Measurements from ENCODE around the gene PAEP. TPM values are rescaled to one million over a fixed set of nuclear protein-coding genes. Genes with fewer than 3 reads are reported as not detected.
"Not testable (repeated sequence)": the region's sequence is repeated elsewhere in the genome, so short reads cannot be mapped to it uniquely, and the experiment has no call there.

The PAEP gene
- total RNA-seq, 2 experiments from 2014 or later = not detected

DNA sequence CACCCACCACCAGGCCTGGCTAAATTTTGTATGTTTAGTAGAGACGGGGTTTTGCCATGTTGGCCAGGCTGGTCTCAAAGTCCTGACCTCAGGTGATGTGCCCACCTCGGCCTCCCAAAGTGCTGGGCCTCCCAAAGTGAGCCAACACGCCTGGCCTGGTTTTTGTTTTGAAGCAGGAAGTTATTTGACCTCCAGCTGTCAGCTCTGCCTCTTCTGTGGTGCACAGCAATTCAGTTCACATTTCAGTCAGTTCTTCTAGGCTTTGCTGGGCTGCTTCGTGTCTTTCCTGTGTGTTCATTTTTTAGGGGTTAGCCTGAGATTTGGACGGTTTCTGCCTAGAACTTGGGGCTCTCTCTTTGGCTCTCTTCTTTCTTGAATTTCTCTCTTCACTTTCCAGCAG, 31.4 kb upstream of the PAEP start:
- H3K27me3 Mint-ChIP-seq (ENCODE audit: low read depth) = peaks cover 6% of the 10 kb centered on the region
- no peaks in the 10 kb centered on the region for H3K4me1 Mint-ChIP-seq (ENCODE audit: low read depth)
- DNase-seq (no peak), ATAC-seq (no peak)
- ChIA-PET POLR2A (interaction anchor here (0.8 kb wide), 1 partner anchor 174 kb away, joined by 3 read pairs; no protein-coding TSS in a partner anchor), CTCF (interaction anchor here (1.0 kb wide), 1 partner anchor 18 kb away, joined by 3 read pairs; no protein-coding TSS in a partner anchor)
- H3K36me3 Mint-ChIP-seq (ENCODE audit: low read depth) = no peaks in the 10 kb centered on the region
- no peak overlapping the region for H3K4me3 Mint-ChIP-seq
- no peak overlapping the region for H3K27ac Mint-ChIP-seq
- H3K9me3 Mint-ChIP-seq (ENCODE audit: insufficient read depth) = no peaks in the 10 kb centered on the region

DNA sequence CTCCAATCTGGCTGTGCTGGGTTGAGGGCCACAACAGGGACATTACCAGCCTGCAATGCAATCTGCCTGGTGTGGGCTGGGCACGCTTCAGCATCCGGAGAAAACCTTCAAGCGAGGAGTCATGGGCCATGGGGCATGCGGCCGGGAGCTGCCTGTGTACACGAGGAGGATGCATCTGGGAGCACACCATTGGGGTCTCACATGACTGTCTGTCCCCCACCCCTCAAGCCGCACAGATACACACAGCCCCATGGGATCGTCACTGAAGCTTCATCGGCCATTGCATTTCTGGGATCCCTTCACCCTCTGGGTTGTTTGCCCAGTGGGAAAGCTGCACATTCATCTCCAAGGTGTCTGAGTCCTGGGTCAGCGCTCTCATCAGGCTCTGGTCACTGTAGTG, 30.5 kb upstream of the PAEP start:
- ATAC-seq (no peak), DNase-seq (no peak)
- Mint-ChIP-seq H3K36me3 (ENCODE audit: low read depth) (no peaks in the 10 kb centered on the region), H3K27me3 (ENCODE audit: low read depth) (peaks cover 6% of the 10 kb centered on the region), H3K9me3 (ENCODE audit: insufficient read depth) (no peaks in the 10 kb centered on the region), H3K27ac (no peak overlapping the region), H3K4me3 (no peak overlapping the region), H3K4me1 (ENCODE audit: low read depth) (no peaks in the 10 kb centered on the region)
- ChIA-PET CTCF (no interaction called here), POLR2A (no interaction called here)

DNA sequence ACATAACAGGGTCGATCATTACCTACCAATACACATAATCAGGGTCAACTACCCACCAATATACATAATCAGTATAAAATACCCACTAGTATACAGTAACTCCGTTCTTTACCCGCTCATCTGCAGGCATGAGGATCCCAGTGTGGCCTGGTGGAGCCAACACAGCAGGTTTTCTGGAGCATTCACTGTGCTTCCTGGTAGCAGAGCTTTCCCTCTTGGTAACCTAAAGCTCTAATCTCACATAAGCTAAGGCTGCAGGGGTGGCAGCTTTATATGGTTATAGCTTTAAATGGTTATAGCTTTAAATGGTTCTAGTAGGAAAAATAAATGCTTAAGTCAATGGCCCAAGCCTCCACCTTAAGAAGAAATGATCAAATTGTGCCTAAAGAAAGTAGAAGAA, 28.4 kb upstream of the PAEP start:
- no peak for DNase-seq
- Mint-ChIP-seq H3K4me3 (no peak overlapping the region), H3K27ac (no peak overlapping the region), H3K4me1 (ENCODE audit: low read depth) (no peaks in the 10 kb centered on the region), H3K27me3 (ENCODE audit: low read depth) (peaks cover 8% of the 10 kb centered on the region), H3K9me3 (ENCODE audit: insufficient read depth) (no peaks in the 10 kb centered on the region), H3K36me3 (ENCODE audit: low read depth) (no peaks in the 10 kb centered on the region)
- no peak for ATAC-seq
- ChIA-PET POLR2A (no interaction called here), CTCF (no interaction called here)

DNA sequence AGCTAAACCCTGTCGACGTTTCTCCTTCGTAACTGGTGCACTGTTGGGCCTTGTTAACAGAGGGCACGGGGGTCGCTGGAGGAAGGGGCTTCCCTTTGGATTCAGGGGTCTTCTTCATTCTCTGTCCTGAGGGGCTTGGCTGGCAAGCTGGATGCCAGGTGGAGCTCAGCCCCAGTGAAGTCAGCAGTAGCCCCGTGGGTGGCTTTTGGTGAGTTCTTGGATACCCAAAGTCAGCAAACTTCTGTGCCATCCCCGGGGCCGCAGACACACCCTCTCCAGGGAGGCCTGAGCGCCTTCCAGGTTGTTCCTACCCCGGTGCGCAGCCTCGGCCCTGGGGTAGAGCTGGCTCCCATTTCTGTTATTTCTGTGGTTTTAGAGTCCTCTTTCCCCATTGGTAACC, 27.9 kb upstream of the PAEP start:
- Mint-ChIP-seq H3K27ac (no peak overlapping the region), H3K27me3 (ENCODE audit: low read depth) (peaks cover 8% of the 10 kb centered on the region), H3K36me3 (ENCODE audit: low read depth) (no peaks in the 10 kb centered on the region), H3K4me3 (no peak overlapping the region), H3K9me3 (ENCODE audit: insufficient read depth) (no peaks in the 10 kb centered on the region), H3K4me1 (ENCODE audit: low read depth) (no peaks in the 10 kb centered on the region)
- no peak for ATAC-seq
- POLR2A ChIA-PET = no interaction called here
- DNase-seq = no peak
- CTCF ChIA-PET = no interaction called here

DNA sequence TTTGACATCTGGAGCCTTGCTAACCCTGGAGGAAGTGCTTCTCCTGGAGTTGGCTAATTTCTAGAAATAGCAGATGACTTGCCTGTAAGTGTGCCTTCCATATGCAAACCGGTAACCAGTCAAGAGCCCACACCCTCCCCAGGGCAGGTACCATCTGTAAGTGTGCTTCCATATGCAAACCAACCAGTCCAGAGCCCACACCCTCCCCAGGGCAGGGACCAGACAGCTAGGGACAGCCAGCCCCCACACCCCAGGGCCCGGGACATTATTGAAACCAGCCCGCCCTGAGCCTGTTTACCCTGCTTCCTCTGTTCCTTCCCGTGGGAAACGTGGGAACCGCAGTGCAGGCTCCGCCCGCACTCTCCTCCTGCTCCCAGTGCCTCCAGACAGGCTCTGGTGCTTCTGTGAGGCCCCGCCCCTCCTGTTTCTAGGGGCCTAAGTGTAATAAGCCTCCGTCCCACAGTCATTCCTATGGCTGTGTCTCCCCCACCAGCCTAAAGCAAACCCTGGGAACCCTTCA, 27.3 kb upstream of the PAEP start:
- H3K9me3 Mint-ChIP-seq (ENCODE audit: insufficient read depth); H3K4me1 Mint-ChIP-seq (ENCODE audit: low read depth); ATAC-seq; H3K36me3 Mint-ChIP-seq (ENCODE audit: low read depth); CTCF ChIA-PET; H3K27me3 Mint-ChIP-seq (ENCODE audit: low read depth); H3K4me3 Mint-ChIP-seq; H3K27ac Mint-ChIP-seq; DNase-seq; POLR2A ChIA-PET: not testable (repeated sequence)

DNA sequence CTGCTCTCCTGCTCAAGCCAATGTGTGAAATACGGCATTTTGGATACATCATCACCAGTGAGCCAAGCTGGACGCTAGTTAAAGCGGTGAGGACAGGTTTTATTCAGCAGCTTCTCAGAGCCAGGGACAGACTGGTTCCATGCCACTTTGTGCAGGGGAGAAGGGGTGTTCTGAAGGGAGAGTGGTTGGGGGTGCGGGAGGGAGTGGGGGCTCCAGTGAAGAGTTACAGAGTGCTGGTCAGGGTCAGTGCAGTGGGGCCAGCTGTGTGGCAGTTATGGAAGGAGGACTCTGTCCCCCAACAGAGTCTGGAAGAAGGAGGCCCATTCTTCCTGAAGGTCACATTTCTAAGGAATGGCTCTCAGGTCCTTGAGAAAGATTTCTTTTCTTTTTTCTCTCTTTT, 26.7 kb upstream of the PAEP start:
- H3K27ac Mint-ChIP-seq; DNase-seq; H3K27me3 Mint-ChIP-seq (ENCODE audit: low read depth); H3K9me3 Mint-ChIP-seq (ENCODE audit: insufficient read depth); H3K36me3 Mint-ChIP-seq (ENCODE audit: low read depth); POLR2A ChIA-PET; H3K4me3 Mint-ChIP-seq; CTCF ChIA-PET; H3K4me1 Mint-ChIP-seq (ENCODE audit: low read depth); ATAC-seq: not testable (repeated sequence)

DNA sequence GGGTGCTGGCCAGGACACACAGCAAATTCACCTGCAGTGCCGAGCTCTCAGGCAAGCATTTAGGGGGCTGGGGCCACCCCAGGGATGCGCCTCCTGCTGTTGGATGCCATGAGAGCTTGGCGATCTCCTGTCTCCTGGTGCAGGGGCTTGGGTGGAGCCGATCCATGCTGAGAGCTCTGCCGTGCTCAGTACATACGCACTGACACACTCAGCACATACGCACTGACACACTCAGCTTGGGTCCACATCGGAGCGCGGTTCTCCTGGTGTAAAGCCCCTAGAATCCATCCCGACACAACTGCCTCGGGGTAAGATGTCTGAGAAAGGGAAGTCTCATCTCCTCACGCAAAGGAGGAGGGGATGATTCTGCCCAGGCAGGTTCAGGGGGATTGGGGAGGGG, 25.9 kb upstream of the PAEP start:
- CTCF ChIA-PET; DNase-seq; H3K36me3 Mint-ChIP-seq (ENCODE audit: low read depth); H3K27ac Mint-ChIP-seq; H3K9me3 Mint-ChIP-seq (ENCODE audit: insufficient read depth); POLR2A ChIA-PET; H3K27me3 Mint-ChIP-seq (ENCODE audit: low read depth); H3K4me3 Mint-ChIP-seq; H3K4me1 Mint-ChIP-seq (ENCODE audit: low read depth); ATAC-seq: not testable (repeated sequence)

DNA sequence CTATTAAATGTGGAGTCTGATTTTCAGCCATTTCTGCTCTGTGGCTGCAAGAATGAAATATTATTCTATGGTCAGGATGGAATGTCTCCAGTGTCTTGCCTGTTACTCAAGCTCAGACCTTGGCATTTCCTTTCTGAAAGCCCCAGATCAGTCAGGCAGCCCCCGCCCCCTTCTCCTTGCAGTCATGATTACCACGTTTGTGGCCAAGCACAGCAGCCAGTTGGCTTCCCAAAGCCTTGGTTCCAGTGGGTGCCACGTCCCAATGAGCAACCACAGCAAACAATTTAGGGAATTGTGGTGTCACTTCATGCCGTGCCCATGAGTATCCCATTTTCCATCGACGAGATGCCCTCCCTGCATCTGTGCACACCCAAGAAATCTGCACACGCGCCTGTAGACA, 25.3 kb upstream of the PAEP start:
- POLR2A ChIA-PET = no interaction called here
- Mint-ChIP-seq H3K4me3 (no peak overlapping the region), H3K4me1 (ENCODE audit: low read depth) (no peaks in the 10 kb centered on the region), H3K36me3 (ENCODE audit: low read depth) (no peaks in the 10 kb centered on the region), H3K27ac (no peak overlapping the region), H3K27me3 (ENCODE audit: low read depth) (peaks cover 10% of the 10 kb centered on the region), H3K9me3 (ENCODE audit: insufficient read depth) (no peaks in the 10 kb centered on the region)
- DNase-seq (no peak), ATAC-seq (no peak)
- CTCF ChIA-PET = no interaction called here

DNA sequence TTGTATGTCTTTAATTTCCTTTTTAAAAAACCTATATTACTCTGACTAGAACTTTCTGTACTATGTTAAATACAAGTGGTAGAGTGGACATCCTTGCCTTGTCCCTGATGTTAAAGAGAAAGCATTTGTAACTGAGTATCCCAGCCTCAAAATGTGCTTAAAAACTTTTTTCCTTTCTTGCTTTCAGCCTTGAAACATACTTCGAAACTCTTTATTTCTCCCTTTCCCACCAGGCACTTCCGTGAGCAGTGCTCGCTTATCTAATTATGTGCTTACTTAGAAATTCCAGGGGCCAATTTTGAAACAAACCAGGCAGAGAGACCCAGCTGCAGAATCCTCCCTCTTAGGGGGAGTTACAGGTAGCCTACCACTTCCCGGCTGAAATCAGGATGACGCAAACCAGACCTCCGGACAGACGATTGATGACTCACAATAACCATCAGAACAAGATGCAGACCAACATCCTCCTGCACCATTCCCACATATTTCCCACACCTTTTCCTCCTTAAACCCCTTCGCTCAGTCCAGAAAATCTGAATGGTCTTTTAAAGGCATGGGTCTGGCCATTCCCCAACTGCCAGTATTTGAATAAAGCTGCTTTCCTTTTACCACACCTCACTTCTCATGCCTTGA, 18.2 kb upstream of the PAEP start:
- CTCF ChIA-PET; H3K36me3 Mint-ChIP-seq (ENCODE audit: low read depth); H3K9me3 Mint-ChIP-seq (ENCODE audit: insufficient read depth); H3K27me3 Mint-ChIP-seq (ENCODE audit: low read depth); ATAC-seq; H3K4me1 Mint-ChIP-seq (ENCODE audit: low read depth); DNase-seq; POLR2A ChIA-PET; H3K4me3 Mint-ChIP-seq; H3K27ac Mint-ChIP-seq: not testable (repeated sequence)

DNA sequence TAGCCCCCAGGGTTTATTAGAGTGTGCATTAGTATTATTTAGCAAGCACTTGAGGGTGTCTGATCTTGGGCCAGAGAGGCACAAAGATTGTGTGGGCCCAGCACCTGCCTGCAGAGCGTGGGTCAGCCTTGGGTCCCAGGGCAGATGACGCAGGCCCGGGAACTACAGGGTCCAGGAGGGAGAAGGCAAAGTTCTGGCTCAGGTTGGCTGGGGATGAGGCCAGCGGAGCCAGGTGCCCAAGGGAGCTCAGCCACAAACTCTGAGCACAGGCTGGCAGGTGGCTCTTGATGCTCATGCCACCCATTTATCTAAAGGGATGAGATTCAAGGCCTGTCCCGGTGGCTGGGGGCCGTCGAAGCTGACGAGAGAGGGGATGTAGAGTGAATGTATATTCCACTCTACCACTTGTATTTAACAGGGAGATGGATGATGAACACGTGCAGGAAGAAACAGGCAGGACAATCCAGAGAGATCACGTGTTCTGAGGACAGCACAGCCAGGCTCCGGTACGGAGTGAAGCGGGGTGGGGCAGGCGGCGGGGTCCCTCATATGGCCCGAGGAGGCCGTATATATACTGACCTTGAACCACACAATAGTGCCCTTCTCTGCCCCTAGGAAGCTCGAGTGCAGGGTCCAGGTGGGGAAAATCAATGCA, 16.4 kb upstream of the PAEP start:
- DNase-seq (no peak), ATAC-seq (no peak)
- no peak overlapping the region for H3K27ac Mint-ChIP-seq
- H3K4me3 Mint-ChIP-seq = no peak overlapping the region
- peaks cover 9% of the 10 kb centered on the region for H3K27me3 Mint-ChIP-seq (ENCODE audit: low read depth)
- ChIA-PET CTCF (no interaction called here), POLR2A (no interaction called here)
- H3K4me1 Mint-ChIP-seq (ENCODE audit: low read depth) = no peaks in the 10 kb centered on the region
- no peaks in the 10 kb centered on the region for H3K36me3 Mint-ChIP-seq (ENCODE audit: low read depth)
- H3K9me3 Mint-ChIP-seq (ENCODE audit: insufficient read depth) = no peaks in the 10 kb centered on the region

DNA sequence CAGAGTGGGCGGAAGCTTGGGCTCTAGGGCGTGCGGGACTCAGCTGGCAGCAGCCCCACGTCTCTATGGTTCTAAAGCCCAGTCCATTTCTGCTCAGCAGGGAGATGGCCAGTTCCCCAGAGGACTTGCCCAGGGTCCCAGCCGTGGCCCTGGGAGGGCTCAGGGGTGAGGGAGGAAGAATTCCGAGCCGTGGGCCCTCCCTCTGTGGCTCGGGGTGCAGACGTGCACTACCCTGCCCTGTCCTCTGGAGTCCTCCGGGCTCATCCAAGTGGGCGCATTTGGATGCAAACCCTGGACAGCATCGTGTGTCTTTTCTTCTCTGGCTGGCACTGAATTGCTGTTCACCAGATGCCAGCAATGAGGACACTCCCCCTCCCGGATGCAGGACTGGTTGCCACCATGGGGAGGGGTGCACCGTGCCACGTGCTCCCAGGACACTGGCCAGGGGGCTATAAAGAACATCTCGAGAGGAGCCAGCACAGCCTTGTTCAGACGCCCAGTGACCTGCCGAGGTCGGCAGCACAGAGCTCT, 15.8 kb upstream of the PAEP start, which contains the start of gene OBP2A:
TSS of gene OBP2A (plus strand) at position 481 of the 531 bp plus-strand sequence. CDS start 55 bp downstream, outside the sequence.
- H3K4me1 Mint-ChIP-seq (ENCODE audit: low read depth); H3K27ac Mint-ChIP-seq; H3K4me3 Mint-ChIP-seq; POLR2A ChIA-PET; H3K9me3 Mint-ChIP-seq (ENCODE audit: insufficient read depth); H3K27me3 Mint-ChIP-seq (ENCODE audit: low read depth); DNase-seq; H3K36me3 Mint-ChIP-seq (ENCODE audit: low read depth); ATAC-seq; CTCF ChIA-PET: not testable (repeated sequence)

DNA sequence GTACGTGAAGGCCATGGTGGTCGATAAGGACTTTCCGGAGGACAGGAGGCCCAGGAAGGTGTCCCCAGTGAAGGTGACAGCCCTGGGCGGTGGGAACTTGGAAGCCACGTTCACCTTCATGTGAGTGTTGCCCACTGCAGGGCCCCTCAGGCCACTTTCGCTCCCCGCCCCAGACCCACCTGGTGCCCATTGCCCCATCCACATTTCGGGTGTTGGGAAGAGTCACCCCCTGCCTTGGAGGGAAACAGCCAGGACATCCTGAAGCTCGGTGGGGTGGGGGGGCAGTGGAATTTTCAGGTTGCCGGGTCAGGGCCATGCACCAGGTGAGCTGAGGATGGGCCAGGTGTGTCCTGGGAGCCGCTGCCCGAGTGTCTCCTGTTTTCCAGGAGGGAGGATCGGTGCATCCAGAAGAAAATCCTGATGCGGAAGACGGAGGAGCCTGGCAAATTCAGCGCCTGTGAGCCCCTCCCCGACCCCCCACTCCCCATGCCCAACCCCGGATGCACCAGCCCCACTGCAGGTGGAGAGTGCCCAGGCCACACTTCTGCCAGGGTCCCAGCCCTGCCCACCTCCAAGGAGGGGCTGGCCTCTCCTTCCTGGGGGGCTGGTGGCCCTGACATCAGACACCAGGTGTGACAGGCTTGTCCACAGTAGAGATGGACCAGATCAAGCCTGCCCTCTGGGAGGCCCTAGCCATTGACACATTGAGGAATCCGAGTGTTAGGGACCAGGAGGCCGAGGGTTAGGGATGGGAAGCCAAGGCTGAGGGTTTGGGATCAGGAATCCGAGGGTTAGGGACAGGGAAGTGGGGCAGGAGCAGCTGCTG, 14.6 kb upstream of the PAEP start:
- not testable (repeated sequence) for H3K27me3 Mint-ChIP-seq (ENCODE audit: low read depth); H3K9me3 Mint-ChIP-seq (ENCODE audit: insufficient read depth)

More for the DNA sequence above, 14.6 kb upstream of the PAEP start:
- H3K36me3 Mint-ChIP-seq (ENCODE audit: low read depth); POLR2A ChIA-PET; ATAC-seq; DNase-seq; H3K4me3 Mint-ChIP-seq; H3K27ac Mint-ChIP-seq; CTCF ChIA-PET; H3K4me1 Mint-ChIP-seq (ENCODE audit: low read depth): not testable (repeated sequence)

Data from activated CD8-positive, alpha-beta T cell treated with anti-CD3 and anti-CD28 coated beads, Interleukin-2, amount 10 ng/mL, durations not matched to agents 7 days and 5 days (primary cell).